ENCODE data around the gene SEC16B.

The SEC16B gene

DNA sequence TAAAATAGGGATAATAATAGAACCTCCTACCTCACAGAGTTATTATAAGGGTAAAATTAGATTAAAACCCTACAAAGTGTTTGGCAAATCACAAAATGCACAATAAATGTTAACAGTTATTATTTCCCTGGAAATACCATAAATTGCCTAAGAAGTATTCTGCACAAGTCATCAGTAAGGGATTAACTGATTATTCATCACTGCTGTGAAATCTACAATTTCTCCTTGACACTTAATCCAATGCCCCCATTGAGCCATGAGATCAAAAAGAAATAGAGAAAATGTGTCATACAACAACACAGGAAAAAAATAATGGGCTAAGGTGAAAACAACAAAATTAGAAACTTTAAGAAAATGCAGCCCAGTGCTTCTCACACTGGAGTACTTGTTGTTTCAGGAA is 6.7 kb upstream of the SEC16B start:
- Histone ChIP-seq H3K4me1 (no peaks in the 10 kb centered on the region), H3K9me3 (ENCODE audit: control insufficient read depth, low read length) (no peaks in the 10 kb centered on the region)
- TF ChIP-seq CTCF (IDR thresholded peaks at IDR 0.05): no peak

DNA sequence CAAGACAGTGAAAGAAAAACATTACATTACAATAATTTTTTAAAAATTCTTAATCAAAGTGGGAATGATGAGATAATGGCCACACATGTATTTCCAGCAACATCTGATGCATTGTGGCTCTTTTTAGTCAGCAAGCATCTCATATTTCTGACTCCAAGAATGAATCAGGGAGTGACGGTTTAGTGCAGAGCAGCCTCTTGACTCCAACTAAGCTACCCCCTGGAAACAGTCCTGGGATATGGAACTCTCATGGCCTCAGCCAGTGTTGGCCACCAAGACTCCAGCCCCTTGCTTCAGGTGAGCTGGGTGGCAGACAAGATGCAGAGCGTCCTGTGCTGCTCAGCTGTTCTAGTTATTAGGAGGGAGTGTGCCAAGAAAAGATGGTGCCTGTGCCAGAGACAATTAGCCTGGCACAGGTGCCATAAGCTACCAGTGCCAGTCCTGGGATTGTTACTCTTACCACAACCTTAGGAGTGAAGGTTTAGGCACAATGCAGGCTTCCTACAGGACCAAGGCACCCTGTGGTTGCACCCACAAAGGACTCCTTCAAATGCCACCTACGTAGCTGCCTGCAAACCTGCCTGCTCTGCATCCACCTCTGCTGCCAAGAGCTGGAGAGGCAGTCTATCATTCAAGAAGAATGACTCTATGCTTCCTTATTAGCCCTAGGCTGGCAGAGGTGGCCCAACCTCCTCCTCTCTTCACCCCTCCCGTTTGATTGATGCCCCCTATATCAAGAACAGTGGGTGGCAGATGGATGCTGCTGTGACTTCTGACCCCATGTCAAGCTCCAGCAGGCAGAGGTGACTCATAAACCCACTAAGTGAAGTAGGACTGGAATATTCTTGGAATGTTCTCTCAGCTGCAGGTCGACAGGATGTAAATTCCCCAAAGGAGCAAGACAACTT is 6.0 kb upstream of the SEC16B start:
- TF ChIP-seq CTCF (IDR thresholded peaks at IDR 0.05): no peak
- H2AFZ ChIP-seq: no peak overlapping the region
- no peaks in the 10 kb centered on the region for H3K27me3 ChIP-seq (ENCODE audit: control insufficient read depth, insufficient read depth, low read length)
- no peaks in the 10 kb centered on the region for H3K36me3 ChIP-seq (ENCODE audit: control insufficient read depth, insufficient read depth, low read length)
- H3K9ac ChIP-seq: no peak overlapping the region
- no peak overlapping the region for H3K4me3 ChIP-seq (ENCODE audit: low read depth, low read length)
- H3K4me1 ChIP-seq: no peaks in the 10 kb centered on the region
- no peak overlapping the region for H3K4me2 ChIP-seq (ENCODE audit: low read length)
- H3K79me2 ChIP-seq: no peaks in the 10 kb centered on the region
- no peak overlapping the region for H3K27ac ChIP-seq
- H3K9me3 ChIP-seq (ENCODE audit: control insufficient read depth, low read length): no peaks in the 10 kb centered on the region

More for the DNA sequence above, 6.7 kb upstream of the SEC16B start:
- no peak overlapping the region for H3K9ac ChIP-seq
- no peaks in the 10 kb centered on the region for H3K79me2 ChIP-seq
- no peak overlapping the region for H2AFZ ChIP-seq
- no peak overlapping the region for H3K4me2 ChIP-seq (ENCODE audit: low read length)
- no peaks in the 10 kb centered on the region for H3K36me3 ChIP-seq (ENCODE audit: control insufficient read depth, insufficient read depth, low read length)
- H3K4me3 ChIP-seq (ENCODE audit: low read depth, low read length): no peak overlapping the region
- no peaks in the 10 kb centered on the region for H3K27me3 ChIP-seq (ENCODE audit: control insufficient read depth, insufficient read depth, low read length)
- no peak overlapping the region for H3K27ac ChIP-seq

DNA sequence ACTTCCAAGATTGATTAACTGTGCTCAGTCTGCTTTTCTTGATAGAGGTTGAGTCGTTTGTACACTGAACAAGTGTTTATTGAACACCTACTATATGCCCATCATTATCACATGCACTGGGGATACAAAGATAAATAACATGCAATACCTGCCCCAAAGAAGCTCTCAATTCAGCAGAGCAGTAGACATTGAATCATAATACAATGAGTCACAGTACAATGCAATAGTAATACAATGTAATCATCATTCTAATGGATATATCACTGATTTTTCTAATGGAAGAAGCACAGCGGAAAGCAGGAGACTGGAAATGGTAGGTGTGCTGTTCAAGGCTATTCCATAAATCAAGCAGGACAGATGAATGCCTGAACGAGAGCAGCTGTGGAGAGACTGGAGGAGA is 3.7 kb upstream of the SEC16B start:
- TF ChIP-seq CTCF (IDR thresholded peaks at IDR 0.05): no peak
- no peaks in the 10 kb centered on the region for H3K9me3 ChIP-seq (ENCODE audit: control insufficient read depth, low read length)
- H3K4me3 ChIP-seq (ENCODE audit: low read depth, low read length): no peak overlapping the region
- no peaks in the 10 kb centered on the region for H3K4me1 ChIP-seq
- H3K9ac ChIP-seq: no peak overlapping the region
- H3K79me2 ChIP-seq: no peaks in the 10 kb centered on the region
- no peaks in the 10 kb centered on the region for H3K27me3 ChIP-seq (ENCODE audit: control insufficient read depth, insufficient read depth, low read length)
- no peak overlapping the region for H3K27ac ChIP-seq
- H3K36me3 ChIP-seq (ENCODE audit: control insufficient read depth, insufficient read depth, low read length): no peaks in the 10 kb centered on the region
- no peak overlapping the region for H3K4me2 ChIP-seq (ENCODE audit: low read length)
- no peak overlapping the region for H2AFZ ChIP-seq

- H3K27ac ChIP-seq: no peak overlapping the region
These were observed 749 bp downstream of the SEC16B start for GRCh38 chr1:177969109-177969508.

More at GRCh38 chr1:177969109-177969508, 749 bp downstream of the SEC16B start:
- Histone ChIP-seq H3K4me3 (ENCODE audit: low read depth, low read length) (no peak overlapping the region), H3K9me3 (ENCODE audit: control insufficient read depth, low read length) (no peaks in the 10 kb centered on the region), H2AFZ (no peak overlapping the region), H3K79me2 (no peaks in the 10 kb centered on the region), H3K4me2 (ENCODE audit: low read length) (no peak overlapping the region), H3K27me3 (ENCODE audit: control insufficient read depth, insufficient read depth, low read length) (no peaks in the 10 kb centered on the region), H3K9ac (no peak overlapping the region), H3K36me3 (ENCODE audit: control insufficient read depth, insufficient read depth, low read length) (no peaks in the 10 kb centered on the region), H3K4me1 (no peaks in the 10 kb centered on the region)
- no peak for TF ChIP-seq CTCF (IDR thresholded peaks at IDR 0.05)

Measured in parathyroid adenoma (tissue), 2 donors.